HepG2 (cell line): ENCODE data around the gene CA5B. TPM values are rescaled to one million over a fixed set of nuclear protein-coding genes. Genes with fewer than 3 reads are reported as not detected.

Source experiments
- polyA plus RNA-seq, 8 experiments: library from polyadenylated mRNA; depleted of rRNA in 3 of 8; stranded (reverse) in 7 of 8; unstranded in 1 of 8; fragments of >200 nt; fragmentation: Illumina TruSeq in 4 of 8; extraction: Trizol in 4 of 8; gene quantifications; 2 replicates each; pipeline versions ENCODE4 v1.2.1 to v1.2.3, GENCODE V29; 2011 to 2016; ENCODE audit warnings: low read depth in 4 of 8, missing spikeins in 1 of 8, mixed read lengths in 1 of 8; ENCODE audit not compliant: insufficient read depth in 1 of 8
- small RNA-seq, 3 experiments: library from RNA; depleted of rRNA; stranded (forward); fragments of <200 nt; gene quantifications; one replicate each; pipeline ENCODE3, GENCODE V24; 2012; ENCODE audit warnings: low read depth in 2 of 3, low replicate concordance in 1 of 3; ENCODE audit not compliant: insufficient read length in 3 of 3, insufficient read depth in 2 of 3
- total RNA-seq, 5 experiments: library from RNA; depleted of rRNA; stranded (reverse); fragments of >200 nt; fragmentation: Illumina TruSeq; extraction: Trizol; gene quantifications; 2 replicates each; pipeline ENCODE4 v1.2.3, GENCODE V29; 2016; ENCODE audit warnings: low read depth in 1 of 5

Gene CA5B
- total and polyA plus RNA-seq, 2 of the 13 experiments (the other 11 are each of a cell fraction or from before 2014, with no cell fraction given), result 1.7 to 2.2 TPM

Small RNA genes lying within 50 kb of the gene (small RNA-seq; reads per million reads assigned to genes)
- 0 reads per million in 3 experiments for gene RF00409

Other genes with a start within 250 kb of the CA5B start
- gene PIR, start 244.9 kb upstream of the CA5B start, total RNA-seq (2016; rRNA removed; fragmentation: Illumina TruSeq; extraction: Trizol), result 38.0 and 53.3 TPM in 2 replicates
- gene PIR, start 244.9 kb upstream of the CA5B start, polyA plus RNA-seq (2011; rRNA removed), result 7.7 and 12.2 TPM in 2 replicates
- gene BMX, start 237.5 kb upstream of the CA5B start, total RNA-seq (2016; rRNA removed; fragmentation: Illumina TruSeq; extraction: Trizol), result not detected in 2 replicates
- not detected in 2 replicates for gene BMX, start 237.5 kb upstream of the CA5B start, polyA plus RNA-seq (2011; rRNA removed)
- 2.2 and 3.1 TPM in 2 replicates for gene ACE2, start 137.3 kb upstream of the CA5B start, total RNA-seq (2016; rRNA removed; fragmentation: Illumina TruSeq; extraction: Trizol)
- gene ACE2, start 137.3 kb upstream of the CA5B start, polyA plus RNA-seq (2011; rRNA removed), result 0.44 and 0.46 TPM in 2 replicates
- 0.17 and 0.53 TPM in 2 replicates for gene CLTRN, start 73.5 kb upstream of the CA5B start, total RNA-seq (2016; rRNA removed; fragmentation: Illumina TruSeq; extraction: Trizol)
- 0.37 and 0.39 TPM in 2 replicates for gene CLTRN, start 73.5 kb upstream of the CA5B start, polyA plus RNA-seq (2011; rRNA removed)
- 3.6 and 4.9 TPM in 2 replicates for gene ZRSR2, start 52.2 kb downstream of the CA5B start, total RNA-seq (2016; rRNA removed; fragmentation: Illumina TruSeq; extraction: Trizol)
- gene ZRSR2, start 52.2 kb downstream of the CA5B start, polyA plus RNA-seq (2011; rRNA removed), result 2.8 and 3.6 TPM in 2 replicates
- 18.8 and 22.7 TPM in 2 replicates for gene AP1S2, start 116.5 kb downstream of the CA5B start, total RNA-seq (2016; rRNA removed; fragmentation: Illumina TruSeq; extraction: Trizol)
- 7.1 and 10.1 TPM in 2 replicates for gene AP1S2, start 116.5 kb downstream of the CA5B start, polyA plus RNA-seq (2011; rRNA removed)